GM18907 (cell line): Measurements from ENCODE around the gene TRIM74.
"Not testable (repeated sequence)": the region's sequence is repeated elsewhere in the genome, so short reads cannot be mapped to it uniquely, and the experiment has no call there.

Source experiments
- ATAC-seq: cut with Tn5 transposase; IDR thresholded peaks from one replicate; pipeline ENCODE4 v1.9.1; 2021; ENCODE audit warnings: mild to moderate bottlenecking, moderate library complexity; ENCODE audit not compliant: unreplicated experiment

The TRIM74 gene

DNA sequence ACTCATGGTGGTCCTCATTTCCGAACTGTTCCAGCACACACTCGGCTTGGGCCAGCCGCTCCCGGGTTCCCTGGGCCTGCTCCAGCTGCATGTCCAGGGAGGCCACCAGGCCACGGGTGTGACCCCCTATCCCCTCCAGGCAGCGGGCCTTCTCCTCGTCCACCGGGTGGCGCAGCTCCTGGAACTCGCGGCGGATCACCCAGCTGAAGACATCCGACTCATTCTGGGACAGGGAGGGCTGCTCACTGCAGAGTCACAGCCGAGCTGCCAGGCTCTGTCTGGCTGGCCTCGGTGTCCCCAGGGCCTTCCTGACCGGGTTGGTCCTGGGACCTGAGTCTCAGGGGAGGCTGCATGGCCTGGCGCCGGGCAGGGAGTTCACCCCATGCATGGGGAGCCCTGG, 9.2 kb downstream of the TRIM74 start:
- ATAC-seq, result not testable (repeated sequence)

GRCh38 chr7:72954563-72955198, 14.6 kb downstream of the TRIM74 start:
- peak; percentile 89 for ATAC-seq

- ATAC-seq, result peak; percentile 56
These were observed 15.2 kb downstream of the TRIM74 start for GRCh38 chr7:72953901-72954562.

DNA sequence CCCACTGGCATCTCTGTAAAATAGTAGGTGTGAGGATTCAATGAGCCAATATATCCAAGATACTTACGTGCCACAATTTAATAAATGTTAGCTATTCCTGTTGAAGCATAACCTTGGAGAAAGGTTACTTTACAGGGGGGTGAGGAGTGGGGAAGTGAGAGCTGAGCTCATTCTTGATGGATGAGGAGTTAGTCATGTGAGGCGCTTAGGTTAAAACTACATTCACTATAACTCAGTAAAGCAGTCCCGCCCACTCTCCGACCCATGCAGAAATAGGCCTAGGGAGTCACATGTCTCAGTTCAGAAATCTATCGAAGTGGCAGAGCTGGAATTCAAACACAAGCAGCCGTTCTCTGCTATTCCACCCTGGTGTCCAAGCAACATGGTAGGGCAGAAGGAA, 18.8 kb downstream of the TRIM74 start:
- ATAC-seq, result not testable (repeated sequence)

- ATAC-seq, result not testable (repeated sequence)
These were observed 19.6 kb downstream of the TRIM74 start for GRCh38 chr7:72949686-72950085.

- not testable (repeated sequence) for ATAC-seq
These were observed 20.0 kb downstream of the TRIM74 start for GRCh38 chr7:72949276-72949675.

DNA sequence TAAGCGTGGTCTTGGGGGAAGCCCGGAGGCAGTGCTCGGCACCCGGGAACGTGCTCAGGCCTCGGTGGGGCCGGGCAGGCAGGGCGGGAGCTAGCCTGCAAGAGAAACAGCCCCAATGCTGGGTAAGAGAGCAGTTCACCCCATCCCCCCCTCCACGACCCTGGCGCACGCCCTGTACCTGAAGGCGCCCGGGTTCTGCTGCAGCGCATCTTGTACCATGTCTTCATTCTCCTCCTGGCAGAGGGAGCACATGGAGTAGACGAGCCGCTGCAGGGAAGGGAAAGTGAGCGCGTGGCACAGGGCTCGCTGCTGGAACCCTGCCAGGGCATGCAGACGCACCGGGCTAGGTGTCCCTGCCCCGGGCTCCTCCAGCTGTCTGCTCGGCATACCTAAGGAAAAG, 20.6 kb downstream of the TRIM74 start:
- ATAC-seq, result not testable (repeated sequence)

DNA sequence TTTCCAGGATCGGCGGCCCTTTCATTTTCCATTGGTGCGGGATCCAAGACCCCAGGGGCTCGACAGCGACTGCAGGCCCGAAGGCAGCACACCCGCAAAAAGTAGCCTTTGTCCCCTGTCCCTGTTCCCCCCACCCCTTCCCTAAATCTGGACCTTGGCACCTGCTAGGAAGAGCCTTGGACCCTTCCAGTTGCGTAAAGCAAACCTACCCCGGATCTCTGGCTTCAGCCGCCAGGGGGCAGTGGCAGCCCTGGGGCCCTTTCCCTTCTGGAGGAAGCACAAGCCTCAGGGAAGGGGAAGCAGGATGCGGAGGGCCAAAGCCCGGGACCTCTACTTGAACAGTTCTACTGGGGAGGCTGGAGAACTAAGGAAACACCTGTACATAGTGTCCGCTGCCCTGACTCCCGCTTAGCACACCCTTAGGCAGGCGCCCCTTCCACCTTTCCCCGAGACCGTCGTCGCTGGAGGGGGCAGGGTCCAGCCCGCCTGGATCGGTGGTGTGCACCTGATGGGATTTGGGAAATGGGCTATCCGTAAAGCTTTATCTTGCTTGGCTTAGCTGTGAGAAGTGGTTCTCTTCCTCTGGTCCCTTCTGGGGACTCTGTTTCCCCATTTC, 23.0 kb downstream of the TRIM74 start:
- not testable (repeated sequence) for ATAC-seq

GRCh38 chr7:72945597-72945996, 23.7 kb downstream of the TRIM74 start:
- ATAC-seq, result not testable (repeated sequence)

DNA sequence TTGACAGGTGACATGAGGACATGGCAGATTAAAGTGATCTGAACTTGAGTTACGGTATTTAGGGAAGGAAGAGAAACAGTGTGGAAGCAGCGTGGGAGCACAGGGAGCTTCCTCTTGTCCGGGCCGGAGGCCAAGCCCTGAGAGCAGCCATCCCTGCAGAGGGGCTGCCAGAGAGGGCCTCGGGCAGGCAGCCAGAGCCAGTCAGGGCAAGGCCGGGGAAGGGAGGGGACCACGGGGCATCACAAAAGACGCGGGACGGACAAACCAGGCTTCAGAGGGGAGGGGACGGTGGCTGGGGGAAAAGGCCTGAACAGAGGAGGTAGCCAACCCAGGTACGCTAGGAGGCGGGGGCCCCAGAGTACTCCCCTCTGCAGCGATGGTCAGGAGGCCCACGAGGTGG, 24.3 kb downstream of the TRIM74 start:
- not testable (repeated sequence) for ATAC-seq

DNA sequence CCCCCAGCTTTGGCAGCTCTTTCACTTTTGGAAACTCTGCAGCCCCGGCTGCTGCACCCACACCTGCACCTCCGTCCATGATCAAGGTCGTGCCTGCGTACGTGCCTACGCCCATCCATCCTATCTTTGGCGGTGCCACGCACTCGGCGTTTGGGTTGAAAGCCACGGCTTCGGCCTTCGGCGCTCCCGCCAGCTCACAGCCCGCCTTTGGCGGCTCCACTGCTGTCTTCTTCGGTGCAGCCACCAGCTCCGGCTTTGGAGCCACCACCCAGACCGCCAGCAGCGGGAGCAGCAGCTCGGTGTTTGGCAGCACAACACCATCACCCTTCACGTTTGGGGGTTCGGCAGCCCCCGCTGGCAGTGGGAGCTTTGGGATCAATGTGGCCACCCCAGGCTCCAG, 26.3 kb downstream of the TRIM74 start:
- ATAC-seq, result not testable (repeated sequence)

- ATAC-seq, result not testable (repeated sequence)
These were observed 27.1 kb downstream of the TRIM74 start for GRCh38 chr7:72942022-72942705.

GRCh38 chr7:72928216-72928615, 41.0 kb downstream of the TRIM74 start:
- not testable (repeated sequence) for ATAC-seq

DNA sequence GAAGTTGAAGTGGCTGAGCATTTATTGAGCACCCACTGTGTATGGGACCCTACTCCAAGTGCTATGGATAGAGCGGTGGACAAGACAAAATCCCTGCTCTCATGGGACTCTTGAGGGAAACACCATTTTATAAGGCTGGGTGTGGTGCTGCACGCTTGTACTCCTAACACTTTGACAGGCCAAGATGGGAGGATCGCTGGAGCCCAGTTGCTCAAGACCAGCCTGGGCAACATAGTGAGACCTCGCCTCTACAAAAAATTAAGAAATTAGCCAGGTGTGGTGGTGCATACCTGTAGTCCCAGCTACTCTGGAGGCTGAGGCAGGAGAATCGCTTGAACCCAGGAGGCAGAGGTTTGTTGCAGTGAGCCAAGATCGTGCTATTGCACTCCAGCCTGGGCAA, 41.5 kb downstream of the TRIM74 start:
- ATAC-seq, result not testable (repeated sequence)

GRCh38 chr7:72925546-72926120, 43.6 kb downstream of the TRIM74 start:
- no peak for ATAC-seq

DNA sequence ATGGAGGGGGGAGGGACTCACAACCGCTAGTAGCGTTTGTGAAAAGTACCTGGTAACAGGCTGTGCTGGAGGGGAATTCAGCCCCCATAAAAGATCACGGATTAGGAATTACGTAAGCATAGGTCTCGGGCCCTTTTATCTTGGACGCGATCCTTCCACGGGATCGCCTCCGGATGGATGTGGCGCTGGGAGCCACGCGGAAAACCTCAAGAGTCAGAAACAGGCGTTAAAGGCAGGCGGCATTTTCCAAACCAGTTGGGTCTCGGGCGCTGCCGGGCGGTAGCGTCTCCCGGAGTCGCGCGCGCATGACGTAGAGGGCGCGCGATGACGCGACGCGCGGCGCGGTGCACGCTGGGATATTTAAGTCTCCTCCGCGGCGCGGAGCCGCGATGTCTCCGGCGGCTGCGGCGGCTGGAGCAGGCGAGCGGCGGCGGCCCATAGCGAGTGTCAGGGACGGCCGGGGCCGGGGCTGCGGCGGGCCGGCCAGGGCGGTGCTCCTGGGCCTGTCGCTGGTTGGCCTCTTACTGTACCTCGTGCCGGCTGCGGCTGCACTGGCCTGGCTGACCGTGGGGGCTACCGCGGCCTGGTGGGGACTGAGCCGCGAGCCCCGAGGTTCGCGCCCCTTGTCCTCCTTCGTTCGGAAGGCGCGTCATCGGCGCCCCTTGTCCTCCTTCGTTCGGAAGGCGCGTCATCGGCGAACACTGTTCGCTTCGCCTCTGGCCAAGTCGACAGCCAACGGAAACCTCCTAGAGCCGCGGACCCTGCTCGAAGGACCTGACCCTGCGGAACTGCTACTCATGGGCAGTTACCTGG, 44.3 kb downstream of the TRIM74 start, which contains the start of gene POM121:
TSS of gene POM121 (plus strand) at position 363 of the 813 bp plus-strand sequence. CDS start at position 390, 27 bp downstream.
- peak; percentile 85 for ATAC-seq

DNA sequence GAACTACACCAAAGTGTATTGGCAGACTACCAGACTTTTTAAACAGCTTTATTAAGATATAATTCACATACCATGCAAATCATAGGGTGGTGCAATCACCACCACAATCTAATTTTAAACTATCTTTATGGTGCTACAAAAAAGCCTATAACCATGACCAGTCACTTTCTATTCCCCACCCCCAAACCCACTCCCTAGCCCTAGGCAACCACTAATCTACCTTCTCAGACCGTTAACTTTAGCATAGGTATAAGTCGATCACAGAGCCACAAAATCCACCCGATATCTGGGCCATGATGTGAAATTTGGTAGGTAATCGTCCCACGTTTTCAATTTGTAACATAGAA, 44.9 kb downstream of the TRIM74 start:
- peak; percentile 18 for ATAC-seq

DNA sequence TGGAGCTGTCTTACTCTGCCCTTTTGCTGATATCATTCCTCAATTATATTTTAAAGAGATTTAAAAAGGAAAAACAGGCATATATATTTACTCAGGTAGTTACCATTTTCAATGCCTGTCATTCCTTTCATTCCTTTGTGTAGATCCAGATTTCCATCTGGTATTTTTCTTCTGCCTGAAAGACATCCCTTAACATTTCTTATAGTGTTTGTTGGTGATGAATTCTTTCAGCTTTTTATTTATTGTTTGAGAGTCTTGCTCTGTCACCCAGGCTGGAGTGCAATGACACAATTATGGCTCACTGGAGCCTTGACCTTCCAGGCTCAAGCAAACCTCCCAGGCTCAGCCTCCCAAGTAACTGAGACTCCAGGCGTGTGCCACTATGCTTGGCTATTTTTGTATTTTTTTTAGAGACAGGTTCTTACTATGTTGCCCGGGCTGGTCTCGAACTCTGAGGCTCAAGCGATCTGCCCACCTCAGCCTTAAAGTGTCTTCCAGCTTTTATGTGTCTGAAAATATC, 50.0 kb downstream of the TRIM74 start:
- ATAC-seq, result no peak

- peak; percentile 82 for ATAC-seq
These were observed 54.3 kb downstream of the TRIM74 start for GRCh38 chr7:72914756-72915525.
